Measurements from ENCODE around the gene INSYN2A. TPM values are rescaled to one million over a fixed set of nuclear protein-coding genes. Genes with fewer than 3 reads are reported as not detected.

Gene INSYN2A
- total RNA-seq, 1 donor from 2014 or later = 0.14 TPM

GRCh38 chr10:127148066-127148932 lies 48.1 kb downstream of the INSYN2A start:
- H3K27me3 ChIP-seq = no peaks in the 10 kb centered on the region
- intact Hi-C loops (cut with DNase I) = no loop called here
- no peaks in the 10 kb centered on the region for H3K36me3 ChIP-seq
- ATAC-seq (no peak), DNase-seq (no peak)
- TF ChIP-seq CTCF (IDR thresholded peaks at IDR 0.05) = no peak
- H3K27ac ChIP-seq = no peak overlapping the region
- H3K4me1 ChIP-seq = peaks cover 3% of the 10 kb centered on the region
- no peaks in the 10 kb centered on the region for H3K9me3 ChIP-seq
- no peak overlapping the region for H3K4me3 ChIP-seq

GRCh38 chr10:127146661-127147060 lies 49.7 kb downstream of the INSYN2A start:
- TF ChIP-seq CTCF (IDR thresholded peaks at IDR 0.05) = no peak
- no peaks in the 10 kb centered on the region for H3K36me3 ChIP-seq
- intact Hi-C loops (cut with DNase I) = no loop called here
- H3K4me3 ChIP-seq = no peak overlapping the region
- no peaks in the 10 kb centered on the region for H3K27me3 ChIP-seq
- no peak for ATAC-seq
- H3K9me3 ChIP-seq = no peaks in the 10 kb centered on the region
- DNase-seq = no peak
- H3K27ac ChIP-seq = no peak overlapping the region
- no peaks in the 10 kb centered on the region for H3K4me1 ChIP-seq
